ENCODE measurements around the gene KCNN1. TPM values are rescaled to one million over a fixed set of nuclear protein-coding genes. Genes with fewer than 3 reads are reported as not detected.

Gene KCNN1
- total and polyA plus RNA-seq, 9 of the 15 experiments (the other 6 are each of a cell fraction or from before 2014, with no cell fraction given): 0.01 to 6.2 (median 0.72) TPM

DNA sequence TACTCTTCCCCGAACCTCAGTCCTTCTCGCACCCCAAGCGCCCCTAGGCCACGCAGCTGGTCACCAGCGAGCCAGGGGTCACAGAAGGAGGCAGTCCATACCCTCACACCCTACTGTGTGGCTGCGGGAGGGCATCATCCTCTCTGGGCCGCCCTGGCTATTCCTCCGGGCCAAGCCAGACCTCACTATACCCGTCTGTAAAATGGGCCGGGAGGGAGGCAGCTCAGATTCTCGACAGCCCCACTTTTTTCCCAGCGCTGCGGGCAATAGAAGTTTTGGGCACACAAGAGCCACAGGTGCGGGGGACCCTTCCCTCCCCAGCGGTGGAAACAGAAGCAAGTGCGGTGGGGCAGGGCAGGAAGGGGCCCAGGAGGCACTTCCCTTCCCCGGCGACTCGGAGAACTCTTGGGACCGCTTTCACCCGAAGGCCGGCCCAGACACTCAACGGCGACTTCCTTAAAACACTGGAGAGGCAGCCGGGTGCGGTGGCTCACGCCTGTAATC, 35.5 kb downstream of the KCNN1 start (continued):
- TF ChIP-seq, protein P1, sequence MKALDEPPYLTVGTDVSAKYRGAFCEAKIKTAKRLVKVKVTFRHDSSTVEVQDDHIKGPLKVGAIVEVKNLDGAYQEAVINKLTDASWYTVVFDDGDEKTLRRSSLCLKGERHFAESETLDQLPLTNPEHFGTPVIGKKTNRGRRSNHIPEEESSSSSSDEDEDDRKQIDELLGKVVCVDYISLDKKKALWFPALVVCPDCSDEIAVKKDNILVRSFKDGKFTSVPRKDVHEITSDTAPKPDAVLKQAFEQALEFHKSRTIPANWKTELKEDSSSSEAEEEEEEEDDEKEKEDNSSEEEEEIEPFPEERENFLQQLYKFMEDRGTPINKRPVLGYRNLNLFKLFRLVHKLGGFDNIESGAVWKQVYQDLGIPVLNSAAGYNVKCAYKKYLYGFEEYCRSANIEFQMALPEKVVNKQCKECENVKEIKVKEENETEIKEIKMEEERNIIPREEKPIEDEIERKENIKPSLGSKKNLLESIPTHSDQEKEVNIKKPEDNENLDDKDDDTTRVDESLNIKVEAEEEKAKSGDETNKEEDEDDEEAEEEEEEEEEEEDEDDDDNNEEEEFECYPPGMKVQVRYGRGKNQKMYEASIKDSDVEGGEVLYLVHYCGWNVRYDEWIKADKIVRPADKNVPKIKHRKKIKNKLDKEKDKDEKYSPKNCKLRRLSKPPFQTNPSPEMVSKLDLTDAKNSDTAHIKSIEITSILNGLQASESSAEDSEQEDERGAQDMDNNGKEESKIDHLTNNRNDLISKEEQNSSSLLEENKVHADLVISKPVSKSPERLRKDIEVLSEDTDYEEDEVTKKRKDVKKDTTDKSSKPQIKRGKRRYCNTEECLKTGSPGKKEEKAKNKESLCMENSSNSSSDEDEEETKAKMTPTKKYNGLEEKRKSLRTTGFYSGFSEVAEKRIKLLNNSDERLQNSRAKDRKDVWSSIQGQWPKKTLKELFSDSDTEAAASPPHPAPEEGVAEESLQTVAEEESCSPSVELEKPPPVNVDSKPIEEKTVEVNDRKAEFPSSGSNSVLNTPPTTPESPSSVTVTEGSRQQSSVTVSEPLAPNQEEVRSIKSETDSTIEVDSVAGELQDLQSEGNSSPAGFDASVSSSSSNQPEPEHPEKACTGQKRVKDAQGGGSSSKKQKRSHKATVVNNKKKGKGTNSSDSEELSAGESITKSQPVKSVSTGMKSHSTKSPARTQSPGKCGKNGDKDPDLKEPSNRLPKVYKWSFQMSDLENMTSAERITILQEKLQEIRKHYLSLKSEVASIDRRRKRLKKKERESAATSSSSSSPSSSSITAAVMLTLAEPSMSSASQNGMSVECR (CRISPR knock-in tag; IDR thresholded peaks at IDR 0.05): no peak
- no peak for TF ChIP-seq ZBTB1 (CRISPR knock-in tag; IDR thresholded peaks at IDR 0.05; ENCODE audit: borderline replicate concordance, low read depth)
- TF ChIP-seq ZNF76 (CRISPR knock-in tag; IDR thresholded peaks at IDR 0.05; ENCODE audit: borderline replicate concordance): no peak
- TF ChIP-seq ZNF696 (CRISPR knock-in tag; conservative IDR thresholded peaks at IDR 0.05): no peak
- TF ChIP-seq, protein P2, sequence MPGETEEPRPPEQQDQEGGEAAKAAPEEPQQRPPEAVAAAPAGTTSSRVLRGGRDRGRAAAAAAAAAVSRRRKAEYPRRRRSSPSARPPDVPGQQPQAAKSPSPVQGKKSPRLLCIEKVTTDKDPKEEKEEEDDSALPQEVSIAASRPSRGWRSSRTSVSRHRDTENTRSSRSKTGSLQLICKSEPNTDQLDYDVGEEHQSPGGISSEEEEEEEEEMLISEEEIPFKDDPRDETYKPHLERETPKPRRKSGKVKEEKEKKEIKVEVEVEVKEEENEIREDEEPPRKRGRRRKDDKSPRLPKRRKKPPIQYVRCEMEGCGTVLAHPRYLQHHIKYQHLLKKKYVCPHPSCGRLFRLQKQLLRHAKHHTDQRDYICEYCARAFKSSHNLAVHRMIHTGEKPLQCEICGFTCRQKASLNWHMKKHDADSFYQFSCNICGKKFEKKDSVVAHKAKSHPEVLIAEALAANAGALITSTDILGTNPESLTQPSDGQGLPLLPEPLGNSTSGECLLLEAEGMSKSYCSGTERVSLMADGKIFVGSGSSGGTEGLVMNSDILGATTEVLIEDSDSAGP (CRISPR knock-in tag; IDR thresholded peaks at IDR 0.05): no peak
- TF ChIP-seq, protein P3, sequence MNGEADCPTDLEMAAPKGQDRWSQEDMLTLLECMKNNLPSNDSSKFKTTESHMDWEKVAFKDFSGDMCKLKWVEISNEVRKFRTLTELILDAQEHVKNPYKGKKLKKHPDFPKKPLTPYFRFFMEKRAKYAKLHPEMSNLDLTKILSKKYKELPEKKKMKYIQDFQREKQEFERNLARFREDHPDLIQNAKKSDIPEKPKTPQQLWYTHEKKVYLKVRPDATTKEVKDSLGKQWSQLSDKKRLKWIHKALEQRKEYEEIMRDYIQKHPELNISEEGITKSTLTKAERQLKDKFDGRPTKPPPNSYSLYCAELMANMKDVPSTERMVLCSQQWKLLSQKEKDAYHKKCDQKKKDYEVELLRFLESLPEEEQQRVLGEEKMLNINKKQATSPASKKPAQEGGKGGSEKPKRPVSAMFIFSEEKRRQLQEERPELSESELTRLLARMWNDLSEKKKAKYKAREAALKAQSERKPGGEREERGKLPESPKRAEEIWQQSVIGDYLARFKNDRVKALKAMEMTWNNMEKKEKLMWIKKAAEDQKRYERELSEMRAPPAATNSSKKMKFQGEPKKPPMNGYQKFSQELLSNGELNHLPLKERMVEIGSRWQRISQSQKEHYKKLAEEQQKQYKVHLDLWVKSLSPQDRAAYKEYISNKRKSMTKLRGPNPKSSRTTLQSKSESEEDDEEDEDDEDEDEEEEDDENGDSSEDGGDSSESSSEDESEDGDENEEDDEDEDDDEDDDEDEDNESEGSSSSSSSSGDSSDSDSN (IDR thresholded peaks at IDR 0.05; ENCODE audit: borderline replicate concordance in 1 of 2, low read depth in 2 of 2, low read length in 2 of 2): no peak
- no peak for TF ChIP-seq ZNF282 (CRISPR knock-in tag; IDR thresholded peaks at IDR 0.05)
- TF ChIP-seq HDAC2 (IDR thresholded peaks at IDR 0.05): peak; percentile 77
- TF ChIP-seq TRIM24 (IDR thresholded peaks at IDR 0.05): no peak
- TF ChIP-seq NCOR1 (IDR thresholded peaks at IDR 0.05): no peak
- TF ChIP-seq, protein P4, sequence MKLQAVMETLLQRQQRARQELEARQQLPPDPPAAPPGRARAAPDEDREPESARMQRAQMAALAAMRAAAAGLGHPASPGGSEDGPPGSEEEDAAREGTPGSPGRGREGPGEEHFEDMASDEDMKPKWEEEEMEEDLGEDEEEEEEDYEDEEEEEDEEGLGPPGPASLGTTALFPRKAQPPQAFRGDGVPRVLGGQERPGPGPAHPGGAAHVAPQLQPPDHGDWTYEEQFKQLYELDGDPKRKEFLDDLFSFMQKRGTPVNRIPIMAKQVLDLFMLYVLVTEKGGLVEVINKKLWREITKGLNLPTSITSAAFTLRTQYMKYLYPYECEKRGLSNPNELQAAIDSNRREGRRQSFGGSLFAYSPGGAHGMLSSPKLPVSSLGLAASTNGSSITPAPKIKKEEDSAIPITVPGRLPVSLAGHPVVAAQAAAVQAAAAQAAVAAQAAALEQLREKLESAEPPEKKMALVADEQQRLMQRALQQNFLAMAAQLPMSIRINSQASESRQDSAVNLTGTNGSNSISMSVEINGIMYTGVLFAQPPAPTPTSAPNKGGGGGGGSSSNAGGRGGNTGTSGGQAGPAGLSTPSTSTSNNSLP (IDR thresholded peaks at IDR 0.05; ENCODE audit: borderline replicate concordance, low read depth, low read length): no peak
- no peak for TF ChIP-seq ARHGAP35 (IDR thresholded peaks at IDR 0.05; ENCODE audit: partially characterized antibody)
- TF ChIP-seq ZFPM2 (CRISPR knock-in tag; IDR thresholded peaks at IDR 0.05): no peak
- TF ChIP-seq POLR2G (IDR thresholded peaks at IDR 0.05; ENCODE audit: low read depth, low read length): 0 out of 2 replicates have a peak, but pooled peaks have one; percentile 40
- TF ChIP-seq, protein P5, sequence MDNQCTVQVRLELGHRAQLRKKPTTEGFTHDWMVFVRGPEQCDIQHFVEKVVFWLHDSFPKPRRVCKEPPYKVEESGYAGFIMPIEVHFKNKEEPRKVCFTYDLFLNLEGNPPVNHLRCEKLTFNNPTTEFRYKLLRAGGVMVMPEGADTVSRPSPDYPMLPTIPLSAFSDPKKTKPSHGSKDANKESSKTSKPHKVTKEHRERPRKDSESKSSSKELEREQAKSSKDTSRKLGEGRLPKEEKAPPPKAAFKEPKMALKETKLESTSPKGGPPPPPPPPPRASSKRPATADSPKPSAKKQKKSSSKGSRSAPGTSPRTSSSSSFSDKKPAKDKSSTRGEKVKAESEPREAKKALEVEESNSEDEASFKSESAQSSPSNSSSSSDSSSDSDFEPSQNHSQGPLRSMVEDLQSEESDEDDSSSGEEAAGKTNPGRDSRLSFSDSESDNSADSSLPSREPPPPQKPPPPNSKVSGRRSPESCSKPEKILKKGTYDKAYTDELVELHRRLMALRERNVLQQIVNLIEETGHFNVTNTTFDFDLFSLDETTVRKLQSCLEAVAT (IDR thresholded peaks at IDR 0.05): no peak
- no peak for TF ChIP-seq NCOA2 (IDR thresholded peaks at IDR 0.05; ENCODE audit: partially characterized antibody in 2 of 2)
- no peak for TF ChIP-seq ZKSCAN1 (IDR thresholded peaks at IDR 0.05; ENCODE audit: low read depth, low read length)

Measured in K562 (cell line).